Femur (tissue), 1 donor: ENCODE data around the gene RAB1A.
A peak's percentile ranks its signal among the peaks of the same experiment; 100 is the strongest.

Experiments used
- DNase-seq: peaks from one replicate; pipeline ENCODE4 v3.0.0-alpha.2; 2017

Gene RAB1A

DNA sequence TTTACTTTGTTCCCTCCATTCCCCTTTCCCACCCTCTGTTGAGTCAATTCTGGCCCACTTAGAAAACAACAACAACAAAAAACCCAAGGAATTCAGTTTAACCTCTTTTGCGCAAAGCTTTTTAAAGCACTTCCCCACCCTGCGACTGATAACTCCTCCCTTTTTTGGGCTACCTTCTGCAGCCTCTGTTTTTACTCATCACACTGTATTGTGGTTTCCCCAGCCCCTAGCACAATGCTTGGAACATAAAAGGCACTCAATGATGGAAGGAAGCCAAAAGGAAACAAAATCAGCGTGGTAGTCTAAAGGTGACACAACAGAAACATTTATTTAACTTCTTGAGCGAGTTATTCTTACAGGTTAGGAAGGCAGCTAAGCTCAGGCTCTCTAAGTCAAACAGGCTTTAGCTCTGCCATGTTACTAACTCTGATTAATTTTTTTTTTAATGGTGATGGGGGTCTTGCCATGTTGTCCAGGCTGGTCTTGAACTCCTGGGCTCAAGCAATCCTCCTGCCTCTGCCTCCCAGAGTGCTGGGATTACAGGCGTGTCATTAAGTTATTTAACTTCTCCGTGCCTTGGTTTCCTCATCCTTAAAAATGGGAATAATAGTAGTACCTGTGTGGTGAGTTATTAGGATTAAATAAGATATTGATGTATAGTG is 72.4 kb downstream of the RAB1A start:
- no peak for DNase-seq

DNA sequence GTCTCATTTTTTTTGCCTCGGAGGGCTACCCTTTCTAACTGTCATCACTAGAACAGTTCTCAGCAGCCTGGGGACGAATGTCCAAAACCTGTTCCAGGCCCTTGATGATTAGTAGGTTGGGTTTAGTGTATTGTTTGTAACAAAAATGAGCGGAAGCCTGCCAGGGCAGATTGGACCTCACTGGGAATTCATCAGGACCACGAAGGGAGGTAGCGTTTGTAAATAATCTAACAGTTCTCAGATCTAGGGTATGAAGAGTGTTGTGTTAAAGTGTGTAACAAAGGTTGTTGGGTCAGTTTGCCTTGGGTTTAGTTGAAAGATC is 72.9 kb downstream of the RAB1A start:
- DNase-seq: no peak

DNA sequence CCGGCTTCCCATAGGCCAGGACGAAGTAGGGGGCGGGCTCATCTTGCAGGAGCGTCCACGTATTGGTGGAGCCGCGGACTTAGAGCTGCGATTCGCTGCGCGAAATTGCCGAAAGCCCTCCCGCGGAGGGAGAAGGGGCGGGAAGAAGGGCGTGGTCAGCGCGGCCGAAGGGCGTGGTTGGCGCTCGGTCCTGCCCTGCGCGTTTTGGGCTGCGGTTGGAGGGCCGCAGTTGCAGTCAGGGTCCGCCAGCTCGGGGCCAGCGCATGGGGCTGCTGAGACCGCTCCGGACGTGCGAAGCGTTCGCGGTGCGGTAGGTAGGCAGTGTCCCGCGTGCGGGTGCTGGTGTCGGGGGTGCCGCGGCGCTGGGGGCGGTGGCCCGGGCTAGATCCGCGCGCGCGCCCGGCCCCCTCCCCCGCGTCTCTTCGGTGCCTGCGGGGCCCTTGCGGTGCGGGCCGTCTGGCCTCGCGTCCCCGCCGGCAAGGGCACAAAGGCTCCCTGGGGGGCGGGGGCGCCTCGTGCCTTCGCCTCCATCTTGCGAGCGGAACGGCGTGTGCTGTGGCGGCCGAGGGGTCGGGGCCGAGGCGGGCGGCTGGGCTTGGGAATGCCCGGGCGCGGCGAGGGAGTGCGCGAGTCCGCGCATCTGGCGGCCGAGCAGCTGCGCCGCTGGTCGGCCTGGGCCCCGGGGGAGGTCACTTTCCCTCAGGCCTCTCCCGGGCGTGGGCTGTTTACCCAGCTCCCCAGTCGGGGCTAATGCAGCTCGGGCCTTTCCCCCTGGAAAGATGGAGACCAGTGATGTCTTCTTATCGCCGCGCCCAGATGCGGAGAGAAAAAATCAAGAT is 73.5 kb downstream of the RAB1A start, which contains the start of gene CEP68:
CEP68 (plus strand) TSS at position 202 of the 839 bp plus-strand sequence. CDS start 13,029 bp downstream, outside the sequence.
- peak; percentile 98 for DNase-seq

- DNase-seq: no peak
Measured at GRCh38 chr2:65055422-65056214, 74.3 kb downstream of the RAB1A start.

GRCh38 chr2:65054749-65055421 is 75.0 kb downstream of the RAB1A start:
- no peak for DNase-seq

DNA sequence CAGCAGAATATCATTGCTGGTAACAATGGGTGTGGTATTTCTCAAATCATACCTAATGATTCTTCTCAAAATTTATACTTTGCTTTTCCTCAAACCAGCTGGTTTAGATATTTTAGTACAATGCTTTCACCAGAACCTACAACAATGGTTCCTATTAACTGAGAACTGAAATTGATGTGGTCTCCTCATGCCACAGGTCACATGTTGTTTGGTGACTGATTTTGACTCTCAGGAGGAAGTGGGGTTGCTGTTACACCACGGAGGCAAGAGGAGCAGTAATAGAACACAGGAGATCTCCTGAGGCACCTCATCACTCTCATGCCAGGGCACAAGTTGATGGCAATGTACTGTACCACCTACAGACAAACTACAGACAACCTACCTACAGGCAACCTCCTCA is 76.7 kb downstream of the RAB1A start:
- DNase-seq: no peak

GRCh38 chr2:65050931-65051330 is 79.0 kb downstream of the RAB1A start:
- DNase-seq: no peak

- DNase-seq: no peak
Measured at GRCh38 chr2:65049010-65049639, 80.8 kb downstream of the RAB1A start.

DNA sequence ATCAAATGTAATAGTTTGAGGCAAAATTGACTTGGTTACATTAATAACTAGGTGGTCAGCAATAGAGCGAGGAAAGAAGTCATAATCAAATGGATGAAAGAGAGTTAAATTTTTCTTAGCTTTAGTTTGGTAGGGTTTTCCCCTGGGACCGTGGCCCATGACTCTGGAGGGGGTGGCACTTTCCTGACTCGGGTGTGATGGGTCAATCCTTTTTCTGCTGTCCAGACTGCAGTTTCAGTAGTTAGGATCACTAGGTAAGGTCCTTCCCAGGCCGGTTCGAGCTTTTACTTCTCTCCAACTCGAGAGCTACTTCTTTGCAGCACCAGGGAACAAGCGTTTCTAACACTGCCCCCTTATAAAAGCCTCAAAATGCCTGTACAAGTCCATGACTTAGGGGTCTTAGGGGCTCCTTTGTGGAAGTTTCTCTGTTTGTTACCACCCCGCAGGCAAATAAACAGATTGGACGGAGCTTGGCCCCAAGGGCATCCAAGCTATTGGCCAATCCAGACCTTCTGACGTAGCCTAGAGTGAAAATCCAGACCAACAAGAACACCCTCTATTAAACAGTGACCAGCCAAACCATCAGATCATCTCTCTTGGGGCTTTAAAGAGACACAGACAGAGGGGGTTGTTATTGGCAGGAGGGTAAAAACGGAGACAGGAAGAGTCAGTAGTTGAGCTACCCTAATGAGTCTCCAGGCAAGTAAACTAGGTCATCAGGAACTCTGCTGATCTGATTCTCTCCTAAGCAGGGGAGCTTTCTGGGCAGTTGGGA is 83.1 kb downstream of the RAB1A start:
- DNase-seq: no peak

DNA sequence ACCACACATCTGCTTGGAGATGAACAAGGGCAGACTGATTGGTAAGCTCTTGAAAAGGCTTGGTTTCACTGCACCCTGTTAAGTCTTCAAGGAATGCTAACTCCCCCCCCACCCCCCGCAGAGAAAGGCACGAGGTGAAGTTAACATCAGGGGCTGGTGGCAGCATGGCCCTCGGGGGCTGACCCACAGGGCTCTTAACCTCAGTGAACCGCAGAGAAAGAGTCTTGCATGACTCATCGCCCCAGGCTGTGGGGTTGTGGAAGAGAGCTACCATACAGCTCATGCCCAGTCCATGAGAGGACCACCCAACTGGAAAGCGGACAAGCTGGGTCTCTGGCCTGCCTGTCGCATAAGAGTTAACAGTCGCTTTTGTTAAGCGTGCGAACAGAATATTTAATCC is 84.3 kb downstream of the RAB1A start:
- DNase-seq: no peak

DNA sequence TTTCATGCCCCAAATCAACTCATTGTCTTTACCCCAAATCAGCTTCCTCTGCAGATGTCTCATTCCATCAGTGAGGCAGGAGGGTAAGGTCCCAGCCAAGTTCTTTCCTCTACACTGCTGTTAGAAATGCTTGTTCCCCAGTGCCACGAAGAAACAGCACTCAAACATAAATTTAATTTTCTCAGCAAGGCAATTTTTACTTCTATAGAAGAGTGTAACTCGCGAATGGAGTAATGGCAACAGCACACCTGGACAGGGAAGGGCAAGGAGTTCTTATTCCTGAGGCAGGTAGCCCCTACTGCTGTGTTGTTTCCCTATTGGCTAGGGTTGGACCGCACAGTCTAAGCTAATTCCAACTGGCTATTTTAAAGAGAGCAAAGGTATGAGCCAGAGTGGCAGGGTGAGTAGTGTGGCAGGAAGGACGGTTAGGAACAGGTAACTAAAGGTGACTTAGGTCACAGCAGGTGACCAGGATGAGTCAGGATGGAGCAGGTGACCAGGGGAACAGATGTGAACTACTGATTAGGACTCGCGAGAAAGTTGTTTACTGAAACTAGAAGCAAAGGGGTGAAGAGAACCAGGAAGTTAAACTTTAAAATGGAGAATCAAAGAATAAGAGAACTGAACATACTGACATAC is 85.7 kb downstream of the RAB1A start:
- no peak for DNase-seq

DNA sequence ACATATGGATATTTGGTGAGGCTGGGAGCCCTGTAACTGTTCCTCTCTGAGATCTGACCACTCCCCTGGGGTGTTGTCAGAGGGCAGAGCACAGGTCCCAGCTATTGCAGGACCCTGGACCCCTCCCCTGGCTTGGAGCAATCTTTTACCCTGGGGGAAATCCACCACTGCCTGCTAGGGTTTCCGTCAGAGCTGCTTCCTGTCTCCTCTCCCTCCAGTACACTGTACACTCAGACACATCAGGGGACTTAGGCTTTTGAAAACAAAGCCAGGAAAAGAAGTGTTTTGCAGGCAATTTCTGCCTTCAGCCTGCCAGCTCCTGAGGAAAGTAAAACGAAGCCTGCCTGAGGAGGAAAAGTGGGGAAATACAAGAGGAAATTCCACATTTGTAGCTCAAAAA is 86.9 kb downstream of the RAB1A start:
- no peak for DNase-seq

DNA sequence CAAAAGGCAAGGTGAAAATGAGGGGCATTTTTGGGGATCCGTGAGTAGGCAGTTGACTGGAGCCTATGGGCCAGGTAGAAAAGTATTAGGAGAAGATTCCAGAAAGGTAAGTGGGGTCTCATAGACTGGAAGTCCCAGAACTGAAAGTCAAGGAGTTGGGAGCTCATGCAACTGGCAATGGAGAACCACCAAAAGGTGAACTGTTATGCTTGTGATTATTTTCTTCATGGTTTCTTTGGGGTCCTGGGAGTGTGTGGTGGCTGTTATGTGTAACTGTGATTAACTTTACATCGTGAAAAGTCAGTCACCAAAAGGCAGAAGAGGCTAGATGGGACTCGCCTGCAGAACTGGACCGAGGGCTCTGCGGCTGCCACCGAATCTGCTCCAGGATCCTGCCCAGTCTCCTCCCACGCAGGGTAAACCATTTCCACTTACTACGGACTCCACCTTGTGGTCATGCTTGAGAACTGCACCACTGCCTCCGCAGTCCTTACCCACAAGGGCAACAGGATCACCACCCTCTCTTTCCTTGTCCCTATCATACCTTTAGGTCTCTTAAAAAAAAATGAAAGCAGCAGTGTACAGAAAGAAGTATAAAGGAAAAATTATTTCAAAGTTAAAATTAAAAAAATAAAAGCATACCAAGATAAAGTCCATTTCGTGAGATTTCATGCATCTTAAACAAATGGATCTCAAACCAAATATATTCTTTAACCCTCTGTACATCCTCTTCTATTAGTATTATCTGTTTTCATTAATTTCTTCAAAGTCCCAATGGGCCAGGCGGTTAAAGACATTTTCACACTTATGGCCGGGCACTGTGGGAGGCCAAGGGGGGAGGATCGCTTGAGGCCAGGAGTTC is 89.3 kb downstream of the RAB1A start:
- peak; percentile 86 for DNase-seq

DNA sequence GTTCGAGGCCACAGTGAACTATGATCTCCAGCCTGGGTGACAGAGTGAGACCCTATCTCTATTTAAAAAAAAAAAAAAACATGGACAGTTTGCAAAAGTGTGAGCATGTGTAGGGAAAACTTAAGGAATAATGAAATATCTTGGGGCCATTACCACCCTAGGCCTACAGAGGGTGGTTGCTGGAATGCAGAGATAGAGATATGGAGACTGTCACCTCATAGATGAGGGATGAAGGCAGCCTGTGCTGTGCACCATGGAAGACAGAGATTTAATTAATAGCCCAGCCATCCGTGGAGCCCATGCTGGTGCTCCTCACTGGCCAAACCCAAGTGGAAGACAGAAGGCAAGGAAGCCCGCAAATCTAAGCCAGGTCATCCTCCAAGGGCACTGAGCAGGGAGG is 90.3 kb downstream of the RAB1A start:
- no peak for DNase-seq

DNA sequence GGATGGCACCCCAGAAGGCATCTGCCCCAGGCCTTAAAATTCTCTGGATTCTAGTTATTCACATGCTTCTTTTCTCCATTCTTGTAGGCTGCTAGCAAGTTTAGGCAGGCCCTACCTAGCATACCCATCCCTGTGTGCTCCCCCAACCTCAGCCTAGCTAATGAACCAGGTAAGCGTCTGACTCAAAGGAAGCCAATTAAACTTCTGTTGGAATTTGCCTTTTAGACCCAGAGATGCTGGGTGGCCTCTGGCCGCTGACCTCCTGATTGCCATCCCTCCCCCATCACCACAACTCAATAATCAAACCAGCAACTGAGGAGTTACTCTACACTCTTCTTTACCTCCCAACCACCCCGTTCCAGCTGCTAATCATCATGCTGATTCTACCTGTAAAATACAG is 92.7 kb downstream of the RAB1A start:
- DNase-seq: no peak
